Mesothelial cell of epicardium (in vitro differentiated cells): ENCODE results near the gene AKNA. TPM values are rescaled to one million over a fixed set of nuclear protein-coding genes. Genes with fewer than 3 reads are reported as not detected.

Experiments
- DNase-seq, 2 experiments: peaks; one replicate each; pipeline ENCODE4 v3.0.0; 2021; ENCODE audit warnings: low spot score in 2 of 2; ENCODE audit not compliant: unreplicated experiment in 2 of 2
- H3K27ac Mint-ChIP-seq: 2 replicates; pipeline ENCODE4 v1.8.0; 2021; ENCODE audit warnings: mixed read lengths
- H3K27me3 Mint-ChIP-seq: 2 replicates; pipeline ENCODE4 v1.8.0; 2021; ENCODE audit warnings: low read depth, mixed read lengths
- H3K36me3 Mint-ChIP-seq: 2 replicates; pipeline ENCODE4 v1.8.0; 2021; ENCODE audit warnings: mixed read lengths
- H3K4me1 Mint-ChIP-seq: 2 replicates; pipeline ENCODE4 v1.8.0; 2021; ENCODE audit warnings: mixed read lengths
- H3K4me3 Mint-ChIP-seq: 2 replicates; pipeline ENCODE4 v1.8.0; 2021; ENCODE audit warnings: mild to moderate bottlenecking, moderate library complexity, mixed read lengths
- H3K9me3 Mint-ChIP-seq: 2 replicates; pipeline ENCODE4 v1.8.0; 2021; ENCODE audit warnings: mixed read lengths
- total RNA-seq: library from RNA; stranded (reverse); gene quantifications from 3 replicates; pipeline ENCODE4 v1.2.1, GENCODE V29; 2021
- TF ChIP-seq, protein P1 (sequence below): fragments of 200-600 bp; sonication (generic); IDR thresholded peaks from one replicate; pipeline ENCODE4 v1.5.0; 2021; ENCODE audit warnings: antibody characterized with exemption; ENCODE audit not compliant: unreplicated experiment

The AKNA gene
- total RNA-seq, 1 donor from 2014 or later, result 23.1 TPM

DNA sequence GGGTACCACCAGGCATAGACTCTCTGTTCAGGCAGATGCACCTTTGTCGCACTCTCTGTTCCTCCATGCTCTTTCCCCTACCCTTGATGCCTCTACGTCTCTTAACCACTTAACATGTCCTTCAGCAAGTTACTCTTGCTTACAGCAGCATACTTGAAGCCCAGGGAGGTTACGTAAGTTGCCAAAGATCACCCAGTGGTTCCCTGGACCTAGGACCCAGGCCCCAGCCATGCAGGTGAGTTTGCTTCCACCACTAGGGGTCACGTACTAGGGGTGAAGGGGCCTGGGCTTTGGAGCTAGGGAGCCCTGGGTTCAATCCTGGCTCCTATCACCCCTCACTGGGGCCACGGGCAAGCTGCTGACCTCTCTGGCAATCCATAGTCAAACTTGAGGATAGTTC is 8.9 kb downstream of the AKNA start:
- TF ChIP-seq, protein P1, sequence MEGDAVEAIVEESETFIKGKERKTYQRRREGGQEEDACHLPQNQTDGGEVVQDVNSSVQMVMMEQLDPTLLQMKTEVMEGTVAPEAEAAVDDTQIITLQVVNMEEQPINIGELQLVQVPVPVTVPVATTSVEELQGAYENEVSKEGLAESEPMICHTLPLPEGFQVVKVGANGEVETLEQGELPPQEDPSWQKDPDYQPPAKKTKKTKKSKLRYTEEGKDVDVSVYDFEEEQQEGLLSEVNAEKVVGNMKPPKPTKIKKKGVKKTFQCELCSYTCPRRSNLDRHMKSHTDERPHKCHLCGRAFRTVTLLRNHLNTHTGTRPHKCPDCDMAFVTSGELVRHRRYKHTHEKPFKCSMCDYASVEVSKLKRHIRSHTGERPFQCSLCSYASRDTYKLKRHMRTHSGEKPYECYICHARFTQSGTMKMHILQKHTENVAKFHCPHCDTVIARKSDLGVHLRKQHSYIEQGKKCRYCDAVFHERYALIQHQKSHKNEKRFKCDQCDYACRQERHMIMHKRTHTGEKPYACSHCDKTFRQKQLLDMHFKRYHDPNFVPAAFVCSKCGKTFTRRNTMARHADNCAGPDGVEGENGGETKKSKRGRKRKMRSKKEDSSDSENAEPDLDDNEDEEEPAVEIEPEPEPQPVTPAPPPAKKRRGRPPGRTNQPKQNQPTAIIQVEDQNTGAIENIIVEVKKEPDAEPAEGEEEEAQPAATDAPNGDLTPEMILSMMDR, result no peak
- Mint-ChIP-seq H3K27ac (no peak overlapping the region), H3K4me3 (no peak overlapping the region), H3K36me3 (peaks cover 19% of the 10 kb centered on the region), H3K27me3 (no peaks in the 10 kb centered on the region), H3K4me1 (peaks cover 6% of the 10 kb centered on the region), H3K9me3 (no peaks in the 10 kb centered on the region)
- DNase-seq, result no peak

DNA sequence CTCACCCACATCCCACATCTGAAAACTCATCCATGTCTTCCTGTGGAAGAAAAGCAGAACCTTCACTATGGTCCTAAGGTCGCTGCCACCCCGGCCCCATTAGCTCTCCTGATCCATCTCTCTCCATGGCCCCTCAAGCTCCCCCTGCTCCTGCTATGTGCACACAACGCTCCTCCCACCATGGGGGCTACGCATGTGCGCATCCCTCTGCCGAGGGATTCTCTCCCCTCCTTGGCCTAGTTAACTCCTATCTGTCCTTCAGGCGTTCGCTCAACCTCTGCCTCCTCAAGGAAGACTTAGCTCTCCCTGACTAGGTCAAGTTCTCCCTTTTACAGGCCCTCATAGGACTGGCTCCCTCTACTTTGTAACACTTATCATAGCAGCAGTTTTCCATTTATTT is 9.8 kb downstream of the AKNA start:
- Mint-ChIP-seq H3K4me1 (no peaks in the 10 kb centered on the region), H3K4me3 (no peak overlapping the region), H3K27ac (no peak overlapping the region), H3K9me3 (no peaks in the 10 kb centered on the region), H3K36me3 (peaks cover 19% of the 10 kb centered on the region), H3K27me3 (no peaks in the 10 kb centered on the region)
- TF ChIP-seq, protein P1, result no peak
- no peak for DNase-seq

DNA sequence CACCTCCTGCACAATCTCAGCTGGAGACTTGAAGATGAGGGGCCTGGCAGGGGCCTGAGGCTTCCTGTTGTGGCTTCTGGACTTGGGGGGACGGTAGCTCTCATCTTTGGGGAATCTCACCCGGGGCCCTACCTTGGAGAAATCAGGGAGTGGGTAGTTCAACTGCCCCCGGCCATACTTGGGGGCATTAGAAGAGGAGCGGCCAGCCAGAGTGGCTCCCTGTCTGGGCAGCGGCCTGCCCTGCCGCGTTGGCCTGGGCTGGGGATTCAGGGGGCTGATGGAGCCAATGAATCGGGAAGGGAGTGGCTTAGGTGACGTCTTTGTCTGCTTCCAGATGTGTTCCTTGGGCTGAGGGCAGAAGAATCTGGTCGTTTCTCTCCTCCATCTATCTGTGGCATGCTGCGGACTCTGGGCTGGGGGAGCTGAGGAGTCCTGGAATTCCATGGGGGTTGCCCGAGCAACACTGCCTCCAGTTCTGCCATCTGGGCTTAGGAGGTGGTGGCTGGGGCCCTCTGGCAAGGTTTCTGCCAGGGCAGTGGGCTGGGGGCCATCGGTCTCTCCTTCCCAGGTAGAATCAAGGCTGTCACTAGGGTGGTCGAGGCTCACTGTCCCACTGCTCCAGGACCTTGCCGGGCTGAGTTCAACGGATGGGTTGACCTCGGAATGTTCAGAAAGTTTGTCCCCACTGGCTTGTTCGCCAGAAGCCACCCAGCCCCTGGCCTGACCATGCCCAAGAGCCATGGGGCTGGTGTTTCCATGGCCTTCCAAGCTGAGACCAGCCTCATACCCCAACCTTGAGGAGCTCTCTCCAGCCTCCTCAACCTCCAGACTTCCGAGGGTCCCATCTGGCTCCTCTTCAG is 11.0 kb downstream of the AKNA start:
- TF ChIP-seq, protein P1, result no peak
- Mint-ChIP-seq H3K4me3 (no peak overlapping the region), H3K27me3 (no peaks in the 10 kb centered on the region), H3K27ac (no peak overlapping the region), H3K9me3 (no peaks in the 10 kb centered on the region), H3K36me3 (peaks cover 19% of the 10 kb centered on the region), H3K4me1 (no peaks in the 10 kb centered on the region)
- DNase-seq, result no peak

DNA sequence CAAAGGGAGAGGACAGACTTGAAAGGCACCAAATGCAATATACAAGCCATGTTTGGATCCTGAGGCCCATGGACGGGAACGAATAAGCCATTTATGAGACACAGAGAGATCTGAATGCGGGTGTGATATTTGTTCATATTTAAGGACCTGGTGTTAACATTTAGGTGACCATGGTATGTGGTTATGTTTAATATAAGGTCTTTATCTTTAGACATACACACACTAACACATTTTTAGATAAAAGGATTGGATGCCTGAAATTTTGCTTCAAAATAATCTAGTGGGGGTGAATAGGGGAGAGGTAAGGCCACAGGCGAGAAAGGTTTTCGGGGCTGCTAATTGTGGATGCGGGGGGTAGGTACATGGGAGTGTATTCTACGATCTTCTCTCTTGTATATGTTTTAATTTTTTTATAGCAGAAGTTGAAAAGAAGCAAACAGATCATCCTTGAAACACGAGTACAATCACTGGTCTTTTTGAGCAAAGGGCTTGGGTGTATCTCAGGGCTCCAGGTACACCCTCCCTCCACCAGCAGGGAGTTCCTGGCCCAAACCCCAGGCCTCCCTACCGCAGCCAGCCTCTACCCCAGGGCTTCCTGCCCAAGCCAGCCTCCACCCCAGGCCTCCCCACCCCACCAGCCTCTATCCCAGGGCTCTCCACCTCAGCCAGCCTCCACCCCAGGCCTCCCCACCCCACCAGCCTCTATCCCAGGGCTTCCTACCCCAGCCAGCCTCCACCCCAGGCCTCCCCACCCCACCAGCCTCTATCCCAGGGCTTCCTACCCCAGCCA is 12.2 kb downstream of the AKNA start:
- H3K4me3 Mint-ChIP-seq, result no peak overlapping the region
- H3K27ac Mint-ChIP-seq, result no peak overlapping the region
- no peak for DNase-seq
- H3K4me1 Mint-ChIP-seq, result no peaks in the 10 kb centered on the region
- no peaks in the 10 kb centered on the region for H3K9me3 Mint-ChIP-seq
- peaks cover 21% of the 10 kb centered on the region for H3K36me3 Mint-ChIP-seq
- TF ChIP-seq, protein P1, result no peak
- H3K27me3 Mint-ChIP-seq, result no peaks in the 10 kb centered on the region

DNA sequence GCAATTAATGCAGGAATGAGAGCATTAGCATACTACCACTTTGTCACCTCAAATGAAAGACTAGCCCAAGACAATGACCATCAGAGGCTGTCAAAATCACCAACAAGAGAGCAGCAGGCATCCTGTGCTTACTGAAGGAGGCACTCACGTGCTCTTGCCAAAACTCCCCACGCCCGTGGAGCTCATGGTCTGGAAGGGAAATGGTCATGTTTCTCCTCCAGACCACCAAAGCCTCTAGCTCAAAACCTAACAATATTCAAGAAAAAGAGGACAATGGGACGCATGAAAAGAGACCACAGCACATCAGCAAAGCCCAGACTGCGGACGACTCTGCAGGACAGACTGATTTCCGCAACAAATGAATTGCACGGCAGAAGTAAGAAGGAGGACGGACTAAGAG is 12.8 kb downstream of the AKNA start:
- TF ChIP-seq, protein P1, result no peak
- no peaks in the 10 kb centered on the region for H3K27me3 Mint-ChIP-seq
- no peaks in the 10 kb centered on the region for H3K4me1 Mint-ChIP-seq
- no peak overlapping the region for H3K27ac Mint-ChIP-seq
- no peaks in the 10 kb centered on the region for H3K9me3 Mint-ChIP-seq
- H3K36me3 Mint-ChIP-seq, result peaks cover 17% of the 10 kb centered on the region
- no peak for DNase-seq
- no peak overlapping the region for H3K4me3 Mint-ChIP-seq
